ENCODE results near the gene PPP4R2.

DNA sequence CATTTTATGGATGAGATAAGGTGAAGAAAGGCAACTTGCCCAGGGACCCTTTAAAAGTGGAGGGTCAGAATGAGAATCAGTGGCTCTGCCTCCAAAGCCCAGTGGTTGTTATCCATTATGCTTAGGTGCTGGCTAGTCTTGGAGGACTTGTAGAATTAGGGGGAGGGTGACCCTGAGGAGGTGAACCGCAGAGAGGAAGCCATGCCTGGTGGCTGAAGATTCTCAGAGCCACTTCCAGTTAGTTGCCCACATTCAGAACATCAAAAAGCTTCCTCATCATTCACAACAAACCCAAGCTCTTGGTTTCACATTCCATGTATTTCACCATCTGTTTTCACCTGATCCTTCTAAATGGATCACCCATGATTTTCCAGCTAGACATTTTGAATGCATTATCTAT lies 76.0 kb downstream of the PPP4R2 start:
- no peak for TF ChIP-seq EZH2 (IDR thresholded peaks at IDR 0.05; ENCODE audit: borderline replicate concordance, low read length)
- TF ChIP-seq CTCF (IDR thresholded peaks at IDR 0.05; ENCODE audit: low read length), result no peak
